ENCODE data around the gene TRPT1. TPM values are rescaled to one million over a fixed set of nuclear protein-coding genes. Genes with fewer than 3 reads are reported as not detected.
A peak's percentile ranks its signal among the peaks of the same experiment; 100 is the strongest.

TRPT1 gene
- total and polyA plus RNA-seq, 2 of the 4 experiments (the other 2 are of a cell fraction), result 63.2 to 81.9 TPM

GRCh38 chr11:64208796-64209562 is 17.0 kb downstream of the TRPT1 start (continued):
- TF ChIP-seq FOS (IDR thresholded peaks at IDR 0.05; ENCODE audit: low read depth, low read length), result no peak

DNA sequence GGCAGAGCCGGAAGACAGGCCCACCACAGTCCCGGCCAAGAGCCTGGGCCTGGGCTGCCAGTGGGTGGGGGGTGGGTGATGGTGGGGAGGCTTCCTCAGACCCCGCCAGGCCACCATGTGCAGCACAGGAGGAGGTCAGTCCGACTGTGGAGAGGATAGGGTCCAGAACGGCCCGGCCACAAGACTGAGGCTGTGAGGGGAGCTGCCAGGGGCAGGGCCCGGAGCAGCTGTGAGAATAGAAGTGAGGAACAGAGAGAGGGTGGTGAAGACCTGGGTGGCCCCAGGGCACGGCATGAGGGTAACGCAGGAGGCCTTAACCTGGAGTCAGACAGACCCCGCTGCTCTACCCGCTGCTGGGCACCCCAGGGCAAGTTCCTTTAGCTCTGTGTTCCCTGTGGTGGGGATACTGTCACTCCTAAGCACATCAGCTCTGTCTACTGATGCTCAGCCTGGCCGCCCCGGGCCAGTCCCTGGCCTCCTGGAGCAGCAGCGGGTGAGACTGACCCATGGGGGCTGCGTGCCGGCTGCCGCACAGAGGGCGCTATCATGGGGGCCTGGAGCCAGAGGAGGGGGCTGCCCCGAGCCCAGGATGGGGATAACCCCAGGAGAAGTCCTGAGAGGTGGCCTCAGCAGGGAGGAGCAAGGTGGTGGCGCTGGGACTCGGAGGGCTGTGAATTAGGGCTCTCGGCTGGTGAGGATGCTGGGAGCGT is 17.7 kb downstream of the TRPT1 start:
- H2BK120ac ChIP-seq (ENCODE audit: low read depth, low read length), result peak overlapping the region; percentile 72; the same call in 1 of the 2 replicates
- in situ Hi-C loops (cut with MboI; ENCODE audit: low sequenced_read_pairs), result no loop called here
- H2AK5ac ChIP-seq (ENCODE audit: low read depth, low read length), result peak overlapping the region; percentile 76
- no peak overlapping the region for H3K23ac ChIP-seq (ENCODE audit: low read depth, low read length)
- intact Hi-C loops (cut with micrococcal nuclease), result loop anchor here (10.0 kb wide), 1 partner anchor 447 kb away; no protein-coding TSS in a partner anchor
- dilution Hi-C loops (cut with HindIII; ENCODE audit: low sequenced_read_pairs, unreplicated experiment), result no loop called here
- no peaks in the 10 kb centered on the region for H3K27me3 ChIP-seq (ENCODE audit: control insufficient read depth, insufficient read depth, low read length)
- ChIA-PET POLR2A (ENCODE audit: unreplicated experiment) (no interaction called here), CTCF (interaction anchor here (0.7 to 2.0 kb wide), 2 partner anchors 9 to 93 kb away, joined by 3 to 7 read pairs; no protein-coding TSS in a partner anchor)
- peak overlapping the region; percentile 88 to 95 for H4K8ac ChIP-seq (ENCODE audit: low read depth in 2 of 2, low read length in 2 of 2)
- peak overlapping the region; percentile 5; the same call in 1 of the 2 replicates for H3K56ac ChIP-seq (ENCODE audit: extremely low read depth, insufficient read depth, low read length)
- peaks cover 10% of the 10 kb centered on the region for H3K4me1 ChIP-seq (ENCODE audit: control insufficient read depth, insufficient read depth, low read length)
- DNase-seq, result no peak
- peak overlapping the region; percentile 92 for H4K5ac ChIP-seq (ENCODE audit: low read depth, low read length)
- H3K4me3 ChIP-seq (ENCODE audit: insufficient read depth, low read depth, low read length), result no peak overlapping the region
- no peak overlapping the region; the same call in 1 of the 2 replicates for H3K9ac ChIP-seq (ENCODE audit: low read depth, low read length)
- no peaks in the 10 kb centered on the region for H3K9me3 ChIP-seq (ENCODE audit: control insufficient read depth, insufficient read depth, low read length)
- 95% methylated on average over 8 of the region's 23 CpGs; no CpG with 5 or more reads in 1 of the 2 experiments for WGBS, 2 experiments (ENCODE audit: extremely low coverage in 2 of 2, insufficient read length in 1 of 2)
- no peak overlapping the region for H3K4me2 ChIP-seq (ENCODE audit: low read depth, low read length)
- H3K9me1 ChIP-seq (ENCODE audit: insufficient read depth, low read length), result no peaks in the 10 kb centered on the region; the same call in 1 of the 2 replicates
- H4K91ac ChIP-seq (ENCODE audit: insufficient read depth, low read depth, low read length), result peak overlapping the region; percentile 94; the same call in 1 of the 2 replicates
- H3K27ac ChIP-seq (ENCODE audit: insufficient read depth, low read length), result peak overlapping the region; percentile 62
- H3K14ac ChIP-seq (replicated peaks; ENCODE audit: low read depth, low read length), result peak overlapping the region; percentile 38; the same call in 1 of the 2 replicates
- H4K20me1 ChIP-seq (ENCODE audit: insufficient read depth, low read length), result peaks cover 8% of the 10 kb centered on the region; the same call in 1 of the 2 replicates
- ATAC-seq (ENCODE audit: low read depth), result no peak
- H3K36me3 ChIP-seq (ENCODE audit: control insufficient read depth, insufficient read depth, low read length), result peaks cover 28% of the 10 kb centered on the region
- peak overlapping the region; percentile 20; the same call in 1 of the 2 replicates for H2BK20ac ChIP-seq (ENCODE audit: low read depth, low read length)
- peak overlapping the region; percentile 89 for H3K4ac ChIP-seq (ENCODE audit: low read depth, low read length)
- H2BK5ac ChIP-seq (ENCODE audit: low read depth, low read length, poor library complexity, severe bottlenecking), result peak overlapping the region; percentile 91
- H2BK15ac ChIP-seq (ENCODE audit: low read depth, low read length), result peak overlapping the region; percentile 15; the same call in 1 of the 3 replicates
- no TSS peak for BruUV-seq (replicated peaks)
- peak overlapping the region; percentile 94 for H2AFZ ChIP-seq (replicated peaks; ENCODE audit: low read length, poor library complexity)
- peak overlapping the region; percentile 50 for H3K18ac ChIP-seq (ENCODE audit: low read depth, low read length)
- H3K79me1 ChIP-seq (ENCODE audit: low read depth in 1 of 2, low read length in 2 of 2), result peaks cover 0 to 22% of the 10 kb centered on the region in 2 experiments; a peak in 2 of 4 replicates
- H2AK9ac ChIP-seq (replicated peaks; ENCODE audit: low read depth, low read length, poor library complexity), result peak overlapping the region; percentile 95
- no peak for TF ChIP-seq MAFK (IDR thresholded peaks at IDR 0.05; ENCODE audit: low read depth, low read length)
- TF ChIP-seq, protein P1, sequence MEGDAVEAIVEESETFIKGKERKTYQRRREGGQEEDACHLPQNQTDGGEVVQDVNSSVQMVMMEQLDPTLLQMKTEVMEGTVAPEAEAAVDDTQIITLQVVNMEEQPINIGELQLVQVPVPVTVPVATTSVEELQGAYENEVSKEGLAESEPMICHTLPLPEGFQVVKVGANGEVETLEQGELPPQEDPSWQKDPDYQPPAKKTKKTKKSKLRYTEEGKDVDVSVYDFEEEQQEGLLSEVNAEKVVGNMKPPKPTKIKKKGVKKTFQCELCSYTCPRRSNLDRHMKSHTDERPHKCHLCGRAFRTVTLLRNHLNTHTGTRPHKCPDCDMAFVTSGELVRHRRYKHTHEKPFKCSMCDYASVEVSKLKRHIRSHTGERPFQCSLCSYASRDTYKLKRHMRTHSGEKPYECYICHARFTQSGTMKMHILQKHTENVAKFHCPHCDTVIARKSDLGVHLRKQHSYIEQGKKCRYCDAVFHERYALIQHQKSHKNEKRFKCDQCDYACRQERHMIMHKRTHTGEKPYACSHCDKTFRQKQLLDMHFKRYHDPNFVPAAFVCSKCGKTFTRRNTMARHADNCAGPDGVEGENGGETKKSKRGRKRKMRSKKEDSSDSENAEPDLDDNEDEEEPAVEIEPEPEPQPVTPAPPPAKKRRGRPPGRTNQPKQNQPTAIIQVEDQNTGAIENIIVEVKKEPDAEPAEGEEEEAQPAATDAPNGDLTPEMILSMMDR (conservative IDR thresholded peaks at IDR 0.05; ENCODE audit: low read depth, low read length), result no peak
- no peak for TF ChIP-seq CHD1 (IDR thresholded peaks at IDR 0.05; ENCODE audit: low read depth, low read length)
- TF ChIP-seq BHLHE40 (IDR thresholded peaks at IDR 0.05; ENCODE audit: low read depth, low read length), result no peak
- TF ChIP-seq RCOR1 (IDR thresholded peaks at IDR 0.05; ENCODE audit: insufficient replicate concordance, low read length), result no peak
- no peak for TF ChIP-seq NFE2L2 (IDR thresholded peaks at IDR 0.05; ENCODE audit: low read depth, low read length)
- no peak for TF ChIP-seq POLR2A (IDR thresholded peaks at IDR 0.05; ENCODE audit: low read depth, low read length)
- TF ChIP-seq RFX5 (IDR thresholded peaks at IDR 0.05; ENCODE audit: low read depth, low read length), result no peak
- TF ChIP-seq, protein P2, sequence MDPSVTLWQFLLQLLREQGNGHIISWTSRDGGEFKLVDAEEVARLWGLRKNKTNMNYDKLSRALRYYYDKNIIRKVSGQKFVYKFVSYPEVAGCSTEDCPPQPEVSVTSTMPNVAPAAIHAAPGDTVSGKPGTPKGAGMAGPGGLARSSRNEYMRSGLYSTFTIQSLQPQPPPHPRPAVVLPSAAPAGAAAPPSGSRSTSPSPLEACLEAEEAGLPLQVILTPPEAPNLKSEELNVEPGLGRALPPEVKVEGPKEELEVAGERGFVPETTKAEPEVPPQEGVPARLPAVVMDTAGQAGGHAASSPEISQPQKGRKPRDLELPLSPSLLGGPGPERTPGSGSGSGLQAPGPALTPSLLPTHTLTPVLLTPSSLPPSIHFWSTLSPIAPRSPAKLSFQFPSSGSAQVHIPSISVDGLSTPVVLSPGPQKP (IDR thresholded peaks at IDR 0.05; ENCODE audit: borderline replicate concordance, low read depth, low read length), result no peak
- TF ChIP-seq RAD21 (IDR thresholded peaks at IDR 0.05; ENCODE audit: low read length), result no peak
- no peak for TF ChIP-seq FOS (IDR thresholded peaks at IDR 0.05; ENCODE audit: low read depth, low read length)
- no peak for TF ChIP-seq CEBPB (IDR thresholded peaks at IDR 0.05; ENCODE audit: low read depth, low read length)

All from IMR-90 (cell line).